HG03064 (cell line): ENCODE results near the gene LEMD2.
A peak's percentile ranks its signal among the peaks of the same experiment; 100 is the strongest.

ENCODE experiments used
- ATAC-seq: cut with Tn5 transposase; IDR thresholded peaks from one replicate; pipeline ENCODE4 v1.9.1; 2021; ENCODE audit warnings: low read depth; ENCODE audit not compliant: unreplicated experiment

LEMD2 gene

DNA sequence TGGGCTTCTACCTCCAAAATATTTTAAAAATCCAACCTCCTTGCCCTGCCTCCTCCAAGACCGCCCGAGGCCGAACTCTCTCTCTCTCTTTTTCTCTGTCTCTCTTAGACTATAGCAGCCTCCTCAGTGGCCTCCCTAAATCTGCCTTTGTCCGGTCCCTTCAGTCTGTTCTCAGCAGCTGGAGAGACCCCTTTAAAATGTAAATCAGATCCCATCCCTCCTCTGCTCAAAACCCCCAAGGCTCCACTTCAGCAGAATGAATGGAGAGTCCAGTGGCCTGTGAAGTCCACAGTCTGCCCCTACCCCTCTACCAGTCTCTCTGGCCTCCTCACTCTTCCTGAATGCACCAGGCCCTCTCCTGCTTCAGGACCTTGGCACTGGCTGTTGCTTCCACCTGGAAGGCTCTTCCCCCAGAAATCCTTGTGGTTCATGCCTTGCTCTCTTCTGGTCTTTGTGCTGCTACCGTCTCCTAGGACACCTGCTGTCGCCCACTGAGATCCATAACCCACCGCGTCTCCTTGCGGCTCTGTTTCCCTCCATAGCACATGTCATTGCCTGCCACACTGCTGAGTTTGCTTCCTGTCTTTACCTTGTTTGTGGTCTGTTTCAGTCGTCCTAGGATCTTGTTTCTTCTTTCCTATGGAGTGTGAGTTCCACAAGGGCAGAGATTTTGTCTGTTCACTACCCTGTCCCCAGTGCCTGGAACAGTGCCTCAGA lies 8.9 kb upstream of the LEMD2 start:
- no peak for ATAC-seq

DNA sequence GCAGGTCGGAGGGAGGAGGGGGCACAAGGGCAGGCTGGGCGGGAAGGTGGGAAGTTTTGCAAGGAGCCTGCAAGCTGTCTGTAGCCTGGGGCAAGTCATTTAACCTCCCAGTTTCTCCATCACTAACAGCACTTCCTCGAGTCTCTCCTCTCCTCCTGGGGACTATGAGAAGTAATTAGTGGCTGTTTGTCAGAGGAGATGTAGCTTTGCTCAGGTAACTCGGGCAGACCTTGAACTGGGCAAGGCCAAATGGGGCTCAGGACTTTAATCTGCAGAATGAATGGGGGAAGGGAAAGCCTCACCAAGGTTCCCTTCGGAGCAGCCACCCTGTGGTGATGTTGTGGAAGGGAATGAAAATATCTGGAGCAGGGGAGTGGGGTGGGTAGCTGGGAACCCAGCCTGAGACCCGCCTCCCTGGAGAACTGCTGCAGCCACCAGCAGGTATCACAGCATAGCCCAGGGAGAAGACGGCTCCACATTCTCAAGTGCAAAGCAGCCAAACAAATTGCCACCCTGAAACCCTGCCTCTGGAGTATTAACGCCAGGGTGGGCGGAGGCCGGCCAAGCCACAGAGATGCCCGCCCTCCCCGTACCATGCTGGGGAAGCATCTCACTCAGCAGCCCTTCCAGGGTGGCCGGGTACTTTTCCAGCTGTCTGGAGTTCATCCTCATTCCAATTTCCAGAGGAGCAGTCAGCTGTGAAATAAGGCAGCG lies 6.1 kb upstream of the LEMD2 start:
- ATAC-seq, result no peak

GRCh38 chr6:33792981-33793380 lies 4.1 kb upstream of the LEMD2 start:
- no peak for ATAC-seq

DNA sequence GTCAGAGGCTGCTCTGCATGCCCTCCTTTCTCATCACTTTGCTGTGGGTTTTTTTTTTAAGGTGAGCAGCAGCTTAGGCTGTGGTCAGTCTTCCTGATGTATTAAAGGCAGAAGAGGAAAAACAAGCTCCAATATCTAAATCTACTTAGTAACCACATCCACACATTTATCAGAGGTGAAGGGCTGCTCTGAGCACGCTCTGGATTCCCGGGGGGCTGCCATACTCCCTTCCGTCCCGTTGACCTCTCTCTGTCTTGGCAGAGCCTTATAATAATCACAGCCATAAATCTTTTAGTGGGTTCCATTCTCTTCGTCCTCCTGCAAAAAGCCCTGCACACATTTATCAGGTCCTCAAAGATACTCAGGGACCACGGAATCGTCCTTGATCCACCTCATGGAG lies 2.7 kb upstream of the LEMD2 start:
- no peak for ATAC-seq

DNA sequence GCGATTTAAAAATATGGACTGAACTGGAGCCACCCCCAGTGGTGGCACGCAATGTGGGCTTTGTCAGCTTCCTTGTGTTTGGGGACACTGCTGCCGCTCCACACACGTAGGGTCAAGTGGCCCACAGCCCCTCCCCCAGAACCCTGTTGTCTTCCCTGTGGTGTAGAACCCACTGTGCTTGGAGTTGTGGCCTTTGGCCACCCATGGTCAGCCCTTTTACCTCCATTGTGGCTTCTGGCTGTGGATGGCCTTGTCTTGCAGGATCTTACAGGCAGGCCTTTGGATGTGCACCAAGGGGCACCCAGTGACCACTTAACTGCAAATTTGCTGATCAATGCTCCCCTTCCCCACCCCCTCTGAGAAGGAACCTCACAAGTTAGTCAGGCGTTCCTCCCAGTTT lies 2.0 kb upstream of the LEMD2 start:
- no peak for ATAC-seq

DNA sequence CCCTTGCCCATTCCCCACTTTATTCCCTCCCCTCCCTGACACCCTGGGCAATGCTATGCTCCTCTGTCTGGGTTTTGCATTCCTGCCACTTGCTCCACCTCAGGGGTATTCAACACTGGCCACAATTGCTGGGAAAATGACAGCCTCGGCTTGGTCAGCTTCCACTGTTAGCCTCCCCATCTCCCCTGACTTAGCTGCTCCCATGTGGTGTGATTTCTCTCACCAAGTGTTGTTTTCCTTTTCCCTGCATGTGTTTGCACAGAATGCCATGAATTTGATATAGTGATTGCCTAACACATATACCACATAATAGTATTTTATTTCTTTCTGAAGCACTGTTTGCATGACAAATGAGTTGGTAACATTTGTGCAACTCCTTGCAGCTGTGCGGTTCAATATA lies 1.4 kb upstream of the LEMD2 start:
- ATAC-seq, result no peak

- ATAC-seq, result no peak
These were observed 593 bp upstream of the LEMD2 start for GRCh38 chr6:33789550-33789895.

DNA sequence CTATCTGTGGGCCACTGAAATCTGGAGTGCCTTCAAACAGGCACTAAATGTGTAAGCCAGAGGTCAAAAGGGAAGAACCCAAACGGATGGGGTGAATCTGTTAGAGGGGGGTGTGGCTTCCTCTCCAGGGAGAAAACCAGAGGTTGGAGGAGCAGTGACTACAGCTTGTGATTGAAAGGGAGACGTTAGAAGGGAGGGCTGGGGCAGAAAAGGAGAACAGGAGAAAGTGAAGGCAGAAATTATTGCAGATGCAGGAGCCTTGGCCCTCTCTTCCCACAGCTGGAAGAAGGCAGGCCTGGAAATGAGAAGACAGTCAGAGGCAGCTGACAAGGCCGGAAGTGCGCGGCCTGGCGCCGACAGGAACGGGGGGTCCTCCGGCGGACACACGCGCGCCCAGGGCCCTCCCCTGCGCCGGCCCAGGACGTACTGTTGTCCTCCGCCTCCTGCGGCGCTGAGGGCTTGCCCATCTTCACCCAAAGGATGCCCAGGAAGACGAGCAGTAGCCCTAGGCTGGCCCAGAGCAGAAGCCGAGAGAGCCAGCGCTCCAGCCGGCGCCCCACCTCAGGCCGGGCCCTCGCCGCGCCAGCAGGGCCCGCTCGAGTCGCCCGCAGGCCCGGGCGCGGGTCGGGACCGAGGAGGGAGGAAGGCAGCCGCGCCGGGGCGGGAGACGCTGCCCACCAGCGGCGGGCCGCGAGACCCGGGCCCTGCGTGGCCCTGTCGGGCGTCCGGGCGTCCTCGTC lies 806 bp downstream of the LEMD2 start:
- peak; percentile 49 for ATAC-seq

DNA sequence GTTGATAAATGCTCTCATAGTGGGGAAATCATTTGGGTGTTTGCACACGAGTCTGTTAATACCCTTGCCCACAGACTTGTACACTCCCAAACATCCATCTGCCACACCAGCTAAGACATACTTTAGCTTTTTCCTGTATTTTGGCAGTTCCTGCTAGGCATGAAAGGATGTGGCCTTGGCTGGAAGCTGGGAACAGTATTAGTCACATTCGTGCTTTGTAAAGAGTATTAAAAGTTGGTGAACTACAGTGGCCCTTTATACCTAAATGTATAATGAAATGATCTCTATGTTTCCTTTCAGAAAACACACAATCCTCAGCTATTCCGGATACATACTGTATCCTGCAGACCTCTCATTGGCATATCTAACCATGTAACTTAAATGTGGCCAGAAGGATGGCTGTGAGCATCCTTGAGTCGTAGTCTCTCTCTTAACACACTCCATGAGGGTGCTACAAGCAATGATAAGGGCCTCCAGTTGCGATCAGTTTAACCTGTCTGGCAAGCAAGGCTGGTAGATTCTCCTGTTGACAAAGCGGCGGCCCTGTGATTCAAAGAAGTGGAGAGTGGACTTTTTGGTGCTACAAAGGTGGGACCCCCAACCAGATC lies 1.5 kb downstream of the LEMD2 start:
- ATAC-seq, result no peak

- no peak for ATAC-seq
These were observed 2.2 kb downstream of the LEMD2 start for GRCh38 chr6:33786736-33787135.

DNA sequence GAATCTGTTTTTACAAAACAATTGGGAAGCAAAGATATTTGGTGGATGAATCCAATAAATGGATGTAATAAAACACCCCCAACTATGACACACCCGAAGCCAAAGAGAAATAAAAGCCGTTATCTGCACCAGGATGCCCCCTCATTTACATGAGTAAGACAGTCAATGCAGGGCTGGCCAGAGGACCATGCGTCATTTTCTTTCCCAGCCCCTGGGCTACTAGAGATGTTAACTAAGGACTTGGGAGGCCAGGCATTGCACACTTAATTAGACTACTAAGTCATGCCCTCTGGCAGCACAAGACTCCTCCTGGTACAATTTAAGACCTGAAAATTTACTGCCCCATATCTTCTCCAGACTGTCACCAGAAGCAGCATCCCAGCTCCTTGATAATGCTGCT lies 3.2 kb downstream of the LEMD2 start:
- no peak for ATAC-seq

DNA sequence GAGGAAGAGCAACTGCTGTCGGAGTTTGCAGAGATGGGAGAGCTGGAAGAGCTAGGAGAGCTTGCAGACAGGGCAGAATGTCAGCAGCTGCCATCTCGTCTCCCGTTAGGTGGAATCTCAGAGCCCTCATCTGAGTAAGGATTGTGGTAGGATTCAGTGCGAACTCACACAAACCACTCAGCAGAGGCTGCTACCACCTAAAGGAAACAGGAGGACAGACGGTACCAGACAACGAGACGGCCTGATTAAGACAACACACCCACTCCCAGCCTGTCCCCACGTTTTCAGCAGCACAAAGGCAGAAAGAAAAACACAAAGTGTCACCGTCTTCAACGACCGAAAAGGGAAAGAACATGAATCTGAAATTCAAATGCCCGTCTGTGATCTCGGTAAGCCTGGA lies 4.1 kb downstream of the LEMD2 start:
- ATAC-seq, result no peak

- ATAC-seq, result no peak
These were observed 5.0 kb downstream of the LEMD2 start for GRCh38 chr6:33783781-33784520.

DNA sequence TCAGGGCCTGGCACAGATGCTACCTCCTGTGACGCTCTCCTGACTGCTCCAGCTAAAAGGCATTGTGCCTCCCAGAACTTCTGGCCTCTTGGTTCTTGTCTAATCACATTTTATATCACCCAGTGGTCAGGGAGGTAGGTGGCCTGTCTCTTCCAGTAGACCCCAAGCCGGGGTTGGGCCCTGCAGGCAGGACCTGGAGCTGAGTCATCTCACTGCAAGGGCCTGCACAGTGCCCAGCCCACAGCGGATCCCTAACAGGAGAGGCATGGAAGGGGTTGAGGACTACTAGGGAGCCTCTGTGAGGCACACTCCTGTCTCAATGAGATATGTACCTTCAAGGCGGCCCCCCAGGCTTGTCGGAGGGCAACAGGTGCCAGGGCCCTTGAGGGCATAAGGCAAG lies 6.4 kb downstream of the LEMD2 start:
- ATAC-seq, result no peak

- no peak for ATAC-seq
These were observed 7.6 kb downstream of the LEMD2 start for GRCh38 chr6:33781131-33781975.

GRCh38 chr6:33779895-33780294 lies 9.0 kb downstream of the LEMD2 start:
- no peak for ATAC-seq

GRCh38 chr6:33779290-33779689 lies 9.6 kb downstream of the LEMD2 start:
- no peak for ATAC-seq

DNA sequence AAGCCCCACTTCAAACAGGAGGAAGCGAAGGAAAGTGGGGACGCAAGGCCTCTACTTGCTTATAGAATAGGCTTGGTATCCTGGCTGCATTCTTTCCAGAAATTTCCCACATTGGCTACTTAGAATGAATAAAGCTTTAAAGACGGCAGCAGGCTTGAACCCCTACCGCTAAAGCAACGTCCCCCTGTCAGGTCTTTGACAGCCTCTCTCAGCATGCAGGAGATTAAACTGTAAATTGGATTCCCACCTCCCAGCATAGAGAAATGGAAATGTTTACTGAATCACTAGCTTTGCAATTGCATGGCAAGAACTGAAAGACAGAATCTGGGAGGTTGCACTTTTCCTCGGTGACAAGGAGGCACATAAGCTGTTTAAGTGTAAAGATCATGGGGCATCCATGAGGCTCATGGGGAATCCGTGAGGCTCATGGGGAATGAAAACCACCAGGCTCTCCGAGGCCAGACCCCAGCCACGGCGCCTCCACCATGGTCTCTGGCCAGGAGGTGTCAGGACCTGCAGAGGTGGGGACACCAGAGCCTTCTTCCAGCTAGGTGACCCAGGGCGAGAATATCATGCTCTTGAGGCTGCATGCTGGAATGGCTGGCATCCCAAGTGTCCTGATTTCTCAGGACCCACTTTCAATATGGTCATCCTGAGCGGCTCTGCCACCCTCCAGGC lies 10.3 kb downstream of the LEMD2 start:
- ATAC-seq, result no peak
